ENCODE measurements around the gene C6orf141.
"Not testable (repeated sequence)": the region's sequence is repeated elsewhere in the genome, so short reads cannot be mapped to it uniquely, and the experiment has no call there.

The C6orf141 gene

GRCh38 chr6:49582529-49582928 is 32.1 kb downstream of the C6orf141 start:
- no peaks in the 10 kb centered on the region for H3K36me3 Mint-ChIP-seq (ENCODE audit: low read depth)
- H3K27ac Mint-ChIP-seq, result no peak overlapping the region
- H3K4me1 Mint-ChIP-seq (ENCODE audit: low read depth), result no peaks in the 10 kb centered on the region
- peaks cover 4% of the 10 kb centered on the region for H3K9me3 Mint-ChIP-seq
- H3K27me3 Mint-ChIP-seq, result no peaks in the 10 kb centered on the region
- no peak overlapping the region for H3K4me3 Mint-ChIP-seq

DNA sequence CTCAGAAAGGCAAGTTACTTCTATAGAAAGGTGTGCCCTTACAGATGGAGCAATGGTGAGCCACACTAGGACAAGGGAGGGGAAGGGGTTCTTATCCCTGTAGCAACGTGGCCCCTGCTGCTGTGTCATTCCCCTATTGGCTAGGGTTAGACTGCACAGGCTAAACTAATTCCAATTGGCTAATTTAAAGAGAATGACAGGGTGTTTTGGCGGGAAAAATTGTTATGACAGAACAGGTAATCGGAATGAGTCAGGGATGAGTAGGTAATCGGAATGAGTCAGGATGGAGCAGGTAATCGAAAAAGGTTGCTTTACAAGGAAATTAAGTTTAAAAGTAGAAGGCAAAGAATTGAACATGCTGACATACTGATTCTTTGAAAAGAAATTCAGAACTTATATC is 36.8 kb downstream of the C6orf141 start:
- not testable (repeated sequence) for H3K9me3 Mint-ChIP-seq; H3K36me3 Mint-ChIP-seq (ENCODE audit: low read depth); H3K4me3 Mint-ChIP-seq; H3K27ac Mint-ChIP-seq; H3K27me3 Mint-ChIP-seq; H3K4me1 Mint-ChIP-seq (ENCODE audit: low read depth)
